Kidney capillary endothelial cell (primary cell): Measurements from ENCODE around the gene TDRKH.

Experiments used
- DNase-seq: peaks from one replicate; pipeline ENCODE4 v3.0.0-alpha.2; 2018; ENCODE audit warnings: low spot score

Gene TDRKH, protein sequence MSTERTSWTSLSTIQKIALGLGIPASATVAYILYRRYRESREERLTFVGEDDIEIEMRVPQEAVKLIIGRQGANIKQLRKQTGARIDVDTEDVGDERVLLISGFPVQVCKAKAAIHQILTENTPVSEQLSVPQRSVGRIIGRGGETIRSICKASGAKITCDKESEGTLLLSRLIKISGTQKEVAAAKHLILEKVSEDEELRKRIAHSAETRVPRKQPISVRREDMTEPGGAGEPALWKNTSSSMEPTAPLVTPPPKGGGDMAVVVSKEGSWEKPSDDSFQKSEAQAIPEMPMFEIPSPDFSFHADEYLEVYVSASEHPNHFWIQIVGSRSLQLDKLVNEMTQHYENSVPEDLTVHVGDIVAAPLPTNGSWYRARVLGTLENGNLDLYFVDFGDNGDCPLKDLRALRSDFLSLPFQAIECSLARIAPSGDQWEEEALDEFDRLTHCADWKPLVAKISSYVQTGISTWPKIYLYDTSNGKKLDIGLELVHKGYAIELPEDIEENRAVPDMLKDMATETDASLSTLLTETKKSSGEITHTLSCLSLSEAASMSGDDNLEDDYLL

DNA sequence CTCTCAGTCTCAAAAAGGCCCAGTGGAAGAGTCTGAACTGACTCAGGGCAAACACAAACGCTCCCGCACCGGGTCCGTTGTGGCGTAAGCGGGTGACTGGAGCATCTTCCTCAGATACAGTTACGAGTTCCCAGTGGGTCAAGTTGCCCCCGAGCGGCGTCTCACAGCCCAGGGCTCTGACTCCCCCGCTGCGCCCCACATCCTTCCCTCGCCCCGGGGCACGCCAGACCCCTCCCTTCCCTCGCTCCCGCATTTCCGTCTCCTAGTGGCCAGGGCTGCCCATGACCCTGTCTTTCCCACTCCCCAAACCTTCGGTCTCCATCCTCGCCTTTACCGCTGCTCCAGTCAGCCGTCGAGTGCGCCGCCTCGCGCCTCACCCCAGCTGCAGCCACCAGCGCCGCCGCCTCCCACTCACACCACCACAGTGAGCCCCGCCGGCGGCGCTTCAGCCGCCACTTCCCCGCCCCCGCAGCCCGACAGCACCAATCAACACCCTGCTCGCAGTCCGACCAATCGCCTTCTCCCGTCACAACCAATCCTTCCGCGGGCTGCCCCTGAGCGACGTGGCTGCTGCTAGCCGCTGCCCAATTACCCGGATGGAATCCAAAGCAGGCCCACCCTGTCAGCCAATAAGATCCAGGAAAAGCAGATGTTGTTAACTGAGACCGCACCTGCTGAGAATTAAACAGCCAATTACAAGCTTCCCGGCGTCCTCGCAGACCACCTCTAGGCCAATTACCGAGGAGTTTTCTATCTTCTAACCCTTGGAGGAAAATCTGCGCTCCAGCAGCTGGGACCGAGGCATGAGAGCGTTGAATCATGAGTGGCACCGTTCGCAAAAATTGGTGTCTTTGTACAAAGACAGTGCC is at the start of gene TDRKH:
TSS of gene TDRKH (minus strand) at position 430 of the 869 bp plus-strand sequence. CDS start 7,478 bp downstream, outside the sequence.
- DNase-seq = peak; percentile 99

DNA sequence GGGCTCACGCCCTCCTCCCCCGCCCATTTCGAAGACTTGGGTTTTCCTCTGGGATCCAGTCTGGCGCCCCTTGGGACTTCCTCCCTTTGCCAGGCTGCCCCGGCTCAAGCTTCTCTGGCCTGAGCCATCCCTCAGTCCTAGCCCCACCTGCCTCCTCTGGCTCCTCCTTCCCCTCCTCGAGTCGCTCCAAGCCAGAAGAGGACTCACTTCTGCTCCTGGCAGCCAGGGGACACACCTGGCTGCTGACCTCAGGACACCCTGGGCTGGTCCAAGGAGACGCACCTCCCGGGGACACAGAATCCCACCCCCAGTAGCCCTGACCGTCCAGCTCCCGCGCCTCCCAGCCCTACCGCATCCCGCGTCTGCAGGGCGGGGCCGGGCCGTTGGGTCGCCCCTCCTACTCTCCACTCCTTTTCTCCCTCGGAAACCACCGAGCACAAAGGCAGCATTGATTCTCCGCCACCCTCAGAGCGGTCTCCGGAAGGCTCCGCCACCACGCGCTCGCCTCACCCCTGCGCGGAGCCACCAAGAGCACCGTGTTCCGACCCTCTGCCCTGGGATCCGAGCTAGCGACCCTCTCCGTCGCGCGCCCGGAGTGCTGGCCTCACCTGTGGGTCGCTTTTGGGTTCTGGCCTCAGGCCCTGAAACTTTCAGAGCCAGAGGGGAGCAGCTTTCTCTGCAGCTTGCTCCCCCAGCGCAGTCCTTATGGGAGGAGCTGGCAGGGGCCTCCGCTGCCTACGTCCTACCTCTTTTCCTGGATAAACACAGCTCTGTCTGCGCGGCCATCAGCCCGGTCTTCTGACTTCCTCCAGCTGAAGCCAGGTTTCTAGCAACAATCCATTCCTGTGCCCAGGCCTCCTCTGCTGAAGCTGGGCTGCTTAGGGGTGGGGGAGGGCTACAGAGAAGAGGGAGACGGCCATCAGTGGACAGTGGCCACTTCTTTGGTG is 49.4 kb upstream of the TDRKH start, which contains the start of gene C2CD4D:
TSS of gene C2CD4D (minus strand) at position 364 of the 947 bp plus-strand sequence. CDS start 831 bp downstream, outside the sequence.
- DNase-seq = no peak

DNA sequence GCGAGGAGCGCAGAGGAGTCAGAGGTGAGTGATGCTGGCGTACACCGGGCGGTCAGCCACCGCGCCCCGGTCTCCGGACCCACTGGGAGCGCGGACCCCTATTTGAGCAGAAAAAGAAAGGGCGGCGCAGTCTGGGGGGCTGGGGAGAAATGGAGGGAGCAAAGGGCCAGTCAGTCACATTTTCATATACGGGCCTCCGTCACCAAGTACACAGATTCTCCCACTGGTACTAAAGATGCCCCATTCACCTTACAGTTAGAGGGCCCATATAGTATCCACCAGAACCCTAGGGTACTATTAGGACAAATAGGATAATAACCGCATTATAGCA is 48.7 kb upstream of the TDRKH start:
- DNase-seq = no peak

DNA sequence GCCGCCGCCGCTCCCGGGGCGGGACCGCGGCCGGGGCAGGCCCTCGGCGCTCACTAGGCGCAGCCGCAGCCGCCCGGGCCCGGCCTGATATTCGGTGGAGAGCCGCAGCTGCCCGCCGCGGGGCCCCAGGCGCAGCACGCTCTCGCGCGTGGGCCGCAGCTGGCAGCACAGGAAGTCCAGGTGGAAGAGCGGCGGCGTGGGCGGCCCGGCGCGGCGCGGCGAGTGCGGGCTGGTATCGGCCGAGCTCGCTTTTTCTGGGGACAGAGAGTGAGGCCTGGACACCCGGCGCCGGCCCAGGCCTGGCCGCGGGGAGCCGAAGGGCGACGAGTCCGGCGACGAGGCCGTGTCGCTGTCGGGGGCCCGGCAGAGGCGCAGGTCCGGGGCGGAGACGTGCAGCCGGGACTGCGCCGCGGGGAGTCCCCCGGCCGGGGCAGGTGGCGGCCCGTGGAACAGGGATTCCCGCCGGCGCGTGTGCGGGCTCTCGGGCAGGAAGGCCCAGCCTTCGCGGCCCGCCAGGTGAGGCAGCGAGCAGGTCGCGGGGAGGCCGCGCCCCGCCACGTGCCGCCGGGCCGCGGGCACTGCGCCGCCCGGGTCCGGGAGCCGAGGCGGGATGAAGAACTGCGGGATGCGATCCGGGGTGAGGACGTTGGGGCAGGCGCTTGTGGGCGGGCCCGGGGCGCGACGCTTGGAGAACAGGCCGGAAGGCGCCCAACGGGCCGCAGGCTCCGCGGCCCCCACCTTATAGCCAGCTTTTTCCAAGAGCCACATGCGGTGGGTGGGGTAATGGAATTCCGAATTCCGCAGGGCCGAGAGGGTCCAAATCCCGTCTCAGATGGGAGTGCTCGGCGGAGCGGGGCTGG is 48.2 kb upstream of the TDRKH start:
- DNase-seq = no peak

DNA sequence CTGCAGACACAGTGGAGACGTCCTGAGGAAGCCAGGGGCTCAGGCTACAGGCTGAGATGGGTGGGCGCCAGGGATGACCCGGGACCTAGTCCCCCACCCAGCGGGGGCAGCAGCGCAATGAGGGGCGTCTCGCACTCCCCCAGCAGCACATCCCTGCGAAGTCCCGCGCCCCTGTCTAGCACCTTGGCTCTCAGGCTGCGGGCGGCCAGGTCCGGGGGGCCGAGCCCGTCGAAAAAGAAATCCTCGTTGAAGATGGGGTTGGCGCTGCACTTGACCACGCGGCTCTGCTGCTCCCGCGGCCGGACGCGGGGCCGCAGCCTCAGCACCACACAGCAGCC is 47.6 kb upstream of the TDRKH start:
- no peak for DNase-seq

DNA sequence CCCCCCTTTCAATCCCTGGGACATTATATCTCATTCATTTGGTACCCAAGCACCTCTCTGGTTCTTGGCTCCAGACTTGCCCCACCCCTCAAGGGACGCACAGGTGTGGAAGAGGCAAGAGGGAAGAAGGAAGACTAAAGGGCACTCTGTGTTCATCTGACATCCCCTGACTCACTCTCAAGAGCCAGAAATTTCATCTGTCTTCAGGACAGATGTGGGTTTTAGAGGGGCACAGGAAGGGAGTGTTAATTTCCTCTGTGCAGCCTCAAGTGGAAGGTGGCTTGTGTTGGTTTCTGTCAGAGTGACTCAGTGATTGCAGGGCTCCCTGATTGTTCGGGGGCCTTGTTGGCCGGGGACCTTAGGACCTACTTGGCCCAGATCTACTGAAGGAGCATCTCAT is 46.9 kb upstream of the TDRKH start:
- DNase-seq = no peak

DNA sequence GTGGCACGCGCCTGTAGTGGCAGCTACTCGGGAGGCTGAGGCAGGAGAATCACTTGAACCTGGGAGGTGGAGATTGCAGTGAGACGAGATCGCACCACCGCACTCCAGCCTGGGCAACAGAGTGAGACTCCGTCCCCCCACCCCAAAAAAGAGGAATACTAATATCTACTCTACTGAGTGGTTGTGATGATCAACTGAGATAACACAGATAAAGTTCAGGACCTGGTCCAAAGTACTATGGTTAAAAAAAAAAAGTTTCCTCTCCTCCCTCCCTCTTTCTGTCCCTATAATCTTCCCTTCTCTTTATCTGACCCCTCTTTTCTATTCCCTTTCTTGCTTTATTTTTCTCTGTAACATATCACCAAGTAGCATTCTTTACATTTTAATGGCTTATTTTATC is 45.3 kb upstream of the TDRKH start:
- DNase-seq = no peak

DNA sequence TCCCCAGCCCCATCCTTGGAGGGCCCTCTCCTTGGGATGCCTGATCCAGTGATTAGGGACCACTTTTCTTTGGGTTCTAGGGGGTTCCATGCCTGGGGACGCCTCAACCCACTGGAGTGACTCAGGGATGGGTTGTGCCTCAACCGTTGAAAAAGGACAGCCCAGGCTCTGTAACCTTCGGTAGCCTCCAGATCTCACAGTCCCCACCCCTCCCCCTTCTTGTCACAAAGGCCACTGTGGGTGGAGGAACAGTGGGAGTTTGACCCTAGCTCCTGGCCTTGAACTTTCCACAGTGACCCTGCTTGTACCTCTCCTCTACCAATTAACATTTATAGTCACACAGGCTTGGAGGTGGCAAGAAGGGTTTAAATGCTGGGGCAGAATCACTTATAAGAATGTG is 43.9 kb upstream of the TDRKH start:
- no peak for DNase-seq

DNA sequence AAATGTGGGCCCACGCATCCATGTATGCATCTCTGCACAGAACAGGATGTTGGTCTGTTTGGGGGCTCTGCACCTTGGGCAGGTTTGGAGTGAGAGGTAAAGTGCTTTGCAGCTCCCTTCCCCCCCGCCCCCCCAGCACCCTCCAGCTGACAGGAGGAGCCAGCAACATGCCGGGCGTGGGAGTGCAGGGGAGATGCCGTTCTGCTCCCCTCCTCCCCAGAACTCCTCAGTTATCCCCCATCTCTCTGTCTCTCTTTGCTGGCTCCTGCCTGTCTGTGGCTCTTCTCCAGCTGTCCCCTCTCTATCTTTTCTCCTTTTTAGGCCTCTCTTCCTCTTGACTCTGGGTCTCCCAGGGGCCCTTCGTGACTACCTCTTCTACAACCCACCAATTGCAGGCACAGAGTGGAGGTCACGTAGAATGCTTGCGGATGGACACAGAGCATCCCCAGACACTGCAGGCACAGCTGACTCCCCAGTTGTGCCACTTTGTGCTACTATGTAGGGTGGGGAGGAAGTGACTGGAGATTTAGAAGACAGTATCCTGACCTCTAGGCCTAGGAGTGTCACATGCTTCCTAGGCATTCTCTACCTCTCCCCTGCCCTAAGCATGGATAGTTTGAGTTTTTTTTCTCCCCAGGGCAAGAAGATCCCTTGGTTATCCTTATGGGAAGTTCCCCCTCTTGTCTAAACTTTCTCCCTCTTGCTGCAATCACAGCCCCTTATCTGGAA is 43.0 kb upstream of the TDRKH start:
- no peak for DNase-seq

DNA sequence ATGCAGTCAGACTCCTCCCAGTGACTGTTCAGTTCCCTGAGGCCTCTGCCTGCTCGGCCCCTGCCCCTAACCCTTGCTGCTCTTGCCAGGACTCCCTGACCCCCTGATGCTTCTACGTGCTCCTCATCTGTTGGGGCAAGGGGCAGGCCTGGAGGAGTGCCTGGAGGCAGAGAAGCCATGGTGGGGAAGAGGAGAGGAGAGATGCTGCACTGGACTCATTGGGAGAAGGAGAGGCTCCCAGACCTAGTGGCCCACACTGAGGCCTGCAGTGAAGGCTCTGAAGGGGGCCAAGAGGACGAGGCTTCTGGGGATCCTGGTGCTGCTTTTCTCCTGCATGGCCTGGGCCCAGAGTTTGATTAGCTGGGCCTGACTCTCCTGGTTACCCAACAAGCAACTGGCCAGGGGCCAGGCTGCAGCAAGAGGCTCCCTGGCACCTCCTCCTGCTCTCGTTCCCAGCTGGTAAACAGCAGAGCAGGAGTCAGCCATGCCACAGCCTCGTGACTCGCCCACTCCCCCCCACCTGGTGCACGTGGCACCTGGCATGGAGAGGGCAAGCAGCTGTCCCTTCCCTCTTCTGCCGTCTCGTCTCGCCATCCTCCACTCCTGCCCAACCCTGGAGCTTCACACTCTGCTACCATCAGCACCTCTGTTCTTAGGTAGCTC is 42.1 kb upstream of the TDRKH start:
- no peak for DNase-seq

DNA sequence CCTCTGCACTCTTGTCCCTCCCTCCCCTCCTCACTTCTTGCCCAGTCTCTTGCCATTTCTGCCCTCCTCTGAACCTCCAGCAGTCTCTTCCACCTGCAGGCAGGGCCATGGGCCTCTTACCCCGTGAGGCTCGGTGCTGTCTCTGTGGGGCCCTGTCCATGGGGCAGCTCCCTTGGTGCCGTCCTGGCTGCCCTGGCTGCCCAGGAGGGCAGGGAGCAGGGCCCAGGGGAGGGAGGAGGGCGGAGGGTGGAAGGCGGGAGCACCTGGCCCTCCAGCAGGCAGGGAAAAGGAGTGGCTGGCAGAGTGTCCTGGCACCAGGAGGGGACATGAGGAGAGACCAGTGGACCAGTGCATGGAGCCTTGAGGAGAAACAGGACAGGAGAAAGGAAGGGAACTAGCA is 41.3 kb upstream of the TDRKH start, which contains the start of gene RORC:
TSS of gene RORC (minus strand) at position 198 of the 400 bp plus-strand sequence. CDS start at position 160, 38 bp downstream.
- no peak for DNase-seq

DNA sequence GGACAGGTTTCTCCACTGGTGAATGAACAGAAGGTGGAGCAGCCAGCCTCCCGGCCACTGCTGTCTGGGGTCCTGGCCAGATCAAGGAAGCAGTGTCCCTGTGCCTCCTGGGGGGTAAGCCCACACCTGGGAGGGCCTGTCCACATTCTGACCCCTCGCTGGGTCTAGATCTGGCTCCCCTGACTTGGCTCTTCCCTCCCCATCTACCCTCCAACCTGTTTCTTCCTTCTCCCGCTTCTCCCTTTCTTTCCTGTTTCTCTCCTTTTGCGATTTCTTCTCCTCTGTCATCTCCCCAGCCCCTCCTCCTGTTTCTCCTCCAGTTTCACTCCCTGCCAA is 40.9 kb upstream of the TDRKH start:
- no peak for DNase-seq

DNA sequence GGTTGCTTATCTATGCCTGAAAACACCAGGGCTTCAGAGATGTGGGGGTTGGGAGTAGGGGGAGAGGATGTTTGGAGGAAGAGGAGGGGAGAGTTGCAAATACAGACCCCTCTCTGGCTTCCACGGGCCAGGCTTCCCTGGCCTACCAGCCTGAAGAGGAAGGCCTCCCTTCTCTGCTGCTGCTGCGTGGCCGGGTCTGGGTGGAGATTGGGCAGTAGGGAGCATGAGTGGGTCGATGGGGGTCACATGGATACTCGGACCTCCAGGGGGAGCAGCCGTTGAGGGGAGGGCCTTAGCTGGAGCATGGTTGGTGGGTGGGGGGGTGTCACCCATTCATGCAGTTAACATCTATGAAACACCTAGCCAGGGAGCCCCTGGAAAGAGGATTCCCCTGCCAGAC is 39.8 kb upstream of the TDRKH start:
- no peak for DNase-seq

DNA sequence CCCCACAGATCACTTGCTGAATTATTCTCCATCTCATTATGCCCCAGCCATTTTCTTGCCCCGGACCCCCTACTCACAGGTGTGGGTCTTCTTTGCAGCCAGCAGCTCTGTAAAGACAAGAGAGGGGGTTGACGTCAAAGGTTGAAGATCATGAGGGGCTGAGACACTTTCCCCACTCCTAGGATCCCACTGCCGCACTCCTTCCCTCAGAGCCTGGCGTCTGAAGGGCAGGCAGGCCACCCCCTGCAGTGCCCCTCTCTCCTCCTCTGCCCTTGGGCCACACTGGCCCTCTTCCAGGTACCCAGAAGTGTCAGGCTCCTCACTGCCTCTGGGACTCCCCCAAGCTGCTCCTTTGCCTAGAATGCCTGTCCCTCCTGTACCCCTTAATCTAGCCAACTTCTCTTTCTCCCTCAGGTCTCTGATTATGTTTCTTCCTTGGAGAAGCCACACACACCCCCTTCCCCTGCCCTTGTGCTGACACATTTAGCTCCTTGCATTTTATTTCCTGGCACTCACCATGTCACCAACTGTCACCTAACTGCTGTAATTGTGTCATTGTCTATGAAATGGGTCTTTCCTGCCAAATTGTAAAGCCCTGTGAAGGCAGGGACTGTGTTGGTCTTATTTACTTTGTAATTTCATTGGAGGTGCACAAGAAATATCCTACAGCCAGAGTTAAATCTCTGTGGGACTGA is 39.2 kb upstream of the TDRKH start:
- no peak for DNase-seq

DNA sequence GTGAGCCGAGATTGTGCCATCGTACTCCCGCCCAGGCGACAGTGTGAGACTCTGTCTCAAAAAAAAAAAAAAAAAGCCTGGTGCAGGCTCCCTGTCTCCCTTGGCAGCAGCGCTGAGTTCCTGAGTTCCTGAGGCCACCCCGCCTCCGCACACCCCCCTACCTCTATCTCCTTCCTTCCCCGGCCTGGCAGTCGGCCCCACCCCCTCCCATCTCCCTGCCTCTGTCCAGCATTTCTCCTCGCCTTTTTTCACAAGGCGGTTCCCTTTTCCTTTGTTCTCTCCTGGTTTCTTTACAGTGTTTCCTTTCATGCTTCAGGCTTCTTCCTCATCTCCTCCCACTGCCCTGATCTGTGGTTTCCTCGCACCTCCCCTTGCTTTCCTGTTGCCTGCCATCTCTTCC is 38.6 kb upstream of the TDRKH start:
- peak; percentile 15 for DNase-seq

DNA sequence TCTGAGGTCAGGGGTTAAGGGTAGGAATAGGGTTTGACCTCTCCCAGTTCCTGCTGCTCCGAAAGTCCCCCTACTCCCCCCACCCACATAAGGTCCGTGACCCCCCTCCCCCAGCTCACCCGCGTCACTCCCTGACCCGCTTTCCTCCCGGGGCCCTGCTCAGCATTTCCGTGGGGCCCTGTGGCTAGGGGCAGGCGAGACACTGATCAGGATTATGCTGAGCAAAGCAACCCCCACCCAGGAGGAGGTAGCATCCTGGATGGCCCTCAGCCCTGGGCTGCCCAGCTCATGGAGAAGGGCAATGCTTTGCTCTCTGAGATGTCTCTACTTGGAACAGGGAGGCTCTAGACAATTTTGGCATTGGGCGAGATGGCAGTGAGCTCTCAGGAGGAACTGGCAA is 37.6 kb upstream of the TDRKH start:
- no peak for DNase-seq

DNA sequence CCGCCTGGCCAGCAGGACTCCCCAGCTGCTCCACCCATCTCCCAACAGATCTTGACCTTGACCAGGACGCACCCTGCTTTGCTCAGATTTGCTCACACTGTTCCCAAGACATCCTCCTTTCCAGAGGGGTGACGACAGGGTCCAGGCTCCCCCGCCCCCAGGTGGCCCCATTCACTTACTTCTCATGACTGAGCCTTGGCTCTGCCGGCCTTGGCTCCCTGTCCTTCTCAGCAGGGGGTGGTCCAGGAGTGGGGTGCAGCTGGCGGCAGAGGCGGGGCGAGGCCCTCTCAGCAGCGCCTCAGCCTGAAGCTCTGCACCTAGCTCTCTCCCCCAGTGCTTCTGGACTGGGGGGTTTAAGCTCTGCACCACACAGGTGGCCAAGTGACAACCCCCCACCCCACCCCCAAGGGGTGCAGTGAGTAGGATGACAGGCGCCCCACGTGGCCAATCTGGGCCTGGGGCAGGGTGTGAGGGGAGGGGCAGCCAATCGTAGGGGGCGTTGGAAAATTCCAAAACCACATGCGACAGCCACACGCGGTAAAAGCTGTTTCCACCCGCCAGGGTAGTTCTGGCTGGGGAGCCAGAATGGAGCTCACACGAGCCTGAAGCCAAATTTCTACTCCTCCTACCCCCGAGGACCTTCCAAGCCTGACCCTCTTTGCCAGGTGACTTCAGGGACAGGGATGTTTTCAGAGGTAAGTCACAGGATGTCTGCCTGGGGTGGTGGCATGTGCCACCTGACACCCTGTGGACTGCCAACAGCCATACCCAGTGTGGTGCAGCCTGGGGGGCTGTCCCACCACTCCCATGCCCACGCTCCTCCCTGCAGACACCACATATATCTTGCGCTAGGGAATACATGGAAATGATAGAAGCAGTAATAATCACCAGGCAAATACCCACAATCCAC is 35.7 kb upstream of the TDRKH start:
- no peak for DNase-seq

DNA sequence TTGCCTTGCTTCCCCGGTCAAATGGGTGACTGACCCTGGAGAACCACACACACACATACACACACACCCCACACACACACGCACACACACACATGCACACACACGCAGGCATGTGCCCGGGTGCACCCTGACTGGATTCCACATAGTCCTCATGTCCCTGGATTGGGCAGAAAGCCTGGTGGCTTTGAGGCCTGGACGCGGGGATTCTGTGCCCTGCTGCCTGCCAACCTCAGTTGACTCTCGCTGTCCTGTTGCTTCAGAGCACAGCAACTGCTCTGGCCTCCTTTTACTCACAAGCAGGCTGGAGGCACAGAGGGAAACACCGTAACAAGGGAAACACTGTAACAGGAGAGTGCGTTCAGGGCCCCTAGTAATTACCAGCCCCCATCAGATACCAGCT is 34.9 kb upstream of the TDRKH start:
- no peak for DNase-seq
